ENCODE data around the gene ZDHHC18. TPM values are rescaled to one million over a fixed set of nuclear protein-coding genes. Genes with fewer than 3 reads are reported as not detected.

The ZDHHC18 gene
- polyA plus RNA-seq: 10 to 100 TPM; 14.4 to 15.0 TPM

GRCh38 chr1:26826261-26827105, at the start of gene ZDHHC18:
Gene ZDHHC18, plus strand, starts transcription at chr1:26826688. Its CDS starts 117 bp downstream, at chr1:26826805.
- Histone ChIP-seq H3K9me3 (ENCODE audit: control insufficient read depth in 2 of 2, insufficient read depth in 1 of 2, low read depth in 1 of 2, low read length in 1 of 2) (no peaks in the 10 kb centered on the region), H3K27me3 (ENCODE audit: control insufficient read depth in 1 of 2, insufficient read depth in 2 of 2, low read length in 2 of 2) (no peaks in the 10 kb centered on the region), H3K27ac (ENCODE audit: low read depth in 2 of 2, low read length in 1 of 2) (peak within 1 kb of the TSS; percentile 77 to 95), H3K36me3 (ENCODE audit: control insufficient read depth in 2 of 2, insufficient read depth in 2 of 2, low read length in 1 of 2) (peaks cover 0 to under 1% of the 10 kb centered on the region in 2 donors), H3K4me1 (ENCODE audit: control insufficient read depth in 2 of 2, insufficient read depth in 2 of 2, low read length in 1 of 2) (peaks cover 0 to 19% of the 10 kb centered on the region in 2 donors), H3K4me3 (ENCODE audit: low read depth in 1 of 2, low read length in 2 of 2) (peak within 1 kb of the TSS; percentile 70 to 89)
- WGBS, 2 donors: 1% methylated on average over 54 to 107 of the region's 107 CpGs

- Histone ChIP-seq H3K27me3 (ENCODE audit: control insufficient read depth in 1 of 2, insufficient read depth in 2 of 2, low read length in 2 of 2) (no peaks in the 10 kb centered on the region), H3K36me3 (ENCODE audit: control insufficient read depth in 2 of 2, insufficient read depth in 2 of 2, low read length in 1 of 2) (peaks cover 20 to 36% of the 10 kb centered on the region in 2 donors)
- WGBS, 2 donors: 80 to 84% methylated on average over 11 of the region's 11 CpGs
Measured at GRCh38 chr1:26779098-26779668, 47.3 kb upstream of the ZDHHC18 start.

GRCh38 chr1:26780344-26780957, 46.0 kb upstream of the ZDHHC18 start:
- Histone ChIP-seq H3K36me3 (ENCODE audit: control insufficient read depth in 2 of 2, insufficient read depth in 2 of 2, low read length in 1 of 2) (peaks cover 9 to 24% of the 10 kb centered on the region in 2 donors), H3K9me3 (ENCODE audit: control insufficient read depth in 2 of 2, insufficient read depth in 1 of 2, low read depth in 1 of 2, low read length in 1 of 2) (no peaks in the 10 kb centered on the region), H3K27ac (ENCODE audit: low read depth in 2 of 2, low read length in 1 of 2) (no peak overlapping the region), H3K27me3 (ENCODE audit: control insufficient read depth in 1 of 2, insufficient read depth in 2 of 2, low read length in 2 of 2) (no peaks in the 10 kb centered on the region), H3K4me1 (ENCODE audit: control insufficient read depth in 2 of 2, insufficient read depth in 2 of 2, low read length in 1 of 2) (peaks cover 0 to 3% of the 10 kb centered on the region in 2 donors), H3K4me3 (ENCODE audit: low read depth in 1 of 2, low read length in 2 of 2) (no peak overlapping the region)
- 85 to 86% methylated on average over 21 of the region's 21 CpGs for WGBS, 2 donors

More at GRCh38 chr1:26779098-26779668, 47.3 kb upstream of the ZDHHC18 start:
- Histone ChIP-seq H3K27ac (ENCODE audit: low read depth in 2 of 2, low read length in 1 of 2) (no peak overlapping the region), H3K4me1 (ENCODE audit: control insufficient read depth in 2 of 2, insufficient read depth in 2 of 2, low read length in 1 of 2) (peaks cover 2 to 3% of the 10 kb centered on the region in 2 donors), H3K4me3 (ENCODE audit: low read depth in 1 of 2, low read length in 2 of 2) (no peak overlapping the region), H3K9me3 (ENCODE audit: control insufficient read depth in 2 of 2, insufficient read depth in 1 of 2, low read depth in 1 of 2, low read length in 1 of 2) (no peaks in the 10 kb centered on the region)

GRCh38 chr1:26781206-26781825, 45.2 kb upstream of the ZDHHC18 start:
- H3K27ac ChIP-seq (ENCODE audit: low read depth in 2 of 2, low read length in 1 of 2): no peak overlapping the region
- H3K4me3 ChIP-seq (ENCODE audit: low read depth in 1 of 2, low read length in 2 of 2): no peak overlapping the region
- peaks cover 0 to 3% of the 10 kb centered on the region in 2 donors for H3K4me1 ChIP-seq (ENCODE audit: control insufficient read depth in 2 of 2, insufficient read depth in 2 of 2, low read length in 1 of 2)
- no peaks in the 10 kb centered on the region for H3K9me3 ChIP-seq (ENCODE audit: control insufficient read depth in 2 of 2, insufficient read depth in 1 of 2, low read depth in 1 of 2, low read length in 1 of 2)
- peaks cover 9 to 21% of the 10 kb centered on the region in 2 donors for H3K36me3 ChIP-seq (ENCODE audit: control insufficient read depth in 2 of 2, insufficient read depth in 2 of 2, low read length in 1 of 2)
- 78 to 79% methylated on average over 11 of the region's 11 CpGs for WGBS, 2 donors
- H3K27me3 ChIP-seq (ENCODE audit: control insufficient read depth in 1 of 2, insufficient read depth in 2 of 2, low read length in 2 of 2): no peaks in the 10 kb centered on the region

- Histone ChIP-seq H3K4me1 (ENCODE audit: control insufficient read depth in 2 of 2, insufficient read depth in 2 of 2, low read length in 1 of 2) (peaks cover 0 to 9% of the 10 kb centered on the region in 2 donors), H3K27ac (ENCODE audit: low read depth in 2 of 2, low read length in 1 of 2) (no peak overlapping the region), H3K9me3 (ENCODE audit: control insufficient read depth in 2 of 2, insufficient read depth in 1 of 2, low read depth in 1 of 2, low read length in 1 of 2) (no peaks in the 10 kb centered on the region), H3K27me3 (ENCODE audit: control insufficient read depth in 1 of 2, insufficient read depth in 2 of 2, low read length in 2 of 2) (no peaks in the 10 kb centered on the region), H3K36me3 (ENCODE audit: control insufficient read depth in 2 of 2, insufficient read depth in 2 of 2, low read length in 1 of 2) (peaks cover 9 to 21% of the 10 kb centered on the region in 2 donors), H3K4me3 (ENCODE audit: low read depth in 1 of 2, low read length in 2 of 2) (no peak overlapping the region)
- WGBS, 2 donors: 64 to 76% methylated on average over 3 of the region's 3 CpGs
Measured at GRCh38 chr1:26782521-26783212, 43.8 kb upstream of the ZDHHC18 start.

- Histone ChIP-seq H3K27me3 (ENCODE audit: control insufficient read depth in 1 of 2, insufficient read depth in 2 of 2, low read length in 2 of 2) (no peaks in the 10 kb centered on the region), H3K9me3 (ENCODE audit: control insufficient read depth in 2 of 2, insufficient read depth in 1 of 2, low read depth in 1 of 2, low read length in 1 of 2) (no peaks in the 10 kb centered on the region), H3K4me1 (ENCODE audit: control insufficient read depth in 2 of 2, insufficient read depth in 2 of 2, low read length in 1 of 2) (peaks cover 0 to 9% of the 10 kb centered on the region in 2 donors), H3K36me3 (ENCODE audit: control insufficient read depth in 2 of 2, insufficient read depth in 2 of 2, low read length in 1 of 2) (peaks cover 6 to 17% of the 10 kb centered on the region in 2 donors), H3K27ac (ENCODE audit: low read depth in 2 of 2, low read length in 1 of 2) (peak overlapping the region; percentile 11 to 34), H3K4me3 (ENCODE audit: low read depth in 1 of 2, low read length in 2 of 2) (no peak overlapping the region)
- 67 to 79% methylated on average over 5 of the region's 5 CpGs for WGBS, 2 donors
Measured at GRCh38 chr1:26783646-26784022, 42.9 kb upstream of the ZDHHC18 start.

- Histone ChIP-seq H3K27ac (ENCODE audit: low read depth in 2 of 2, low read length in 1 of 2) (peak overlapping the region; percentile 50 to 70), H3K36me3 (ENCODE audit: control insufficient read depth in 2 of 2, insufficient read depth in 2 of 2, low read length in 1 of 2) (peaks cover 4 to 14% of the 10 kb centered on the region in 2 donors), H3K4me3 (ENCODE audit: low read depth in 1 of 2, low read length in 2 of 2) (no peak overlapping the region), H3K4me1 (ENCODE audit: control insufficient read depth in 2 of 2, insufficient read depth in 2 of 2, low read length in 1 of 2) (peaks cover 0 to 9% of the 10 kb centered on the region in 2 donors), H3K27me3 (ENCODE audit: control insufficient read depth in 1 of 2, insufficient read depth in 2 of 2, low read length in 2 of 2) (no peaks in the 10 kb centered on the region), H3K9me3 (ENCODE audit: control insufficient read depth in 2 of 2, insufficient read depth in 1 of 2, low read depth in 1 of 2, low read length in 1 of 2) (no peaks in the 10 kb centered on the region)
- WGBS, 2 donors: 91 to 95% methylated on average over 2 of the region's 2 CpGs
Measured at GRCh38 chr1:26784023-26784871, 42.2 kb upstream of the ZDHHC18 start.

GRCh38 chr1:26784886-26785285, 41.6 kb upstream of the ZDHHC18 start:
- H3K27me3 ChIP-seq (ENCODE audit: control insufficient read depth in 1 of 2, insufficient read depth in 2 of 2, low read length in 2 of 2): no peaks in the 10 kb centered on the region

More at GRCh38 chr1:26784886-26785285, 41.6 kb upstream of the ZDHHC18 start:
- Histone ChIP-seq H3K27ac (ENCODE audit: low read depth in 2 of 2, low read length in 1 of 2) (peak overlapping the region in 1 of 2 donors; percentile 70), H3K36me3 (ENCODE audit: control insufficient read depth in 2 of 2, insufficient read depth in 2 of 2, low read length in 1 of 2) (peaks cover 0 to 7% of the 10 kb centered on the region in 2 donors), H3K9me3 (ENCODE audit: control insufficient read depth in 2 of 2, insufficient read depth in 1 of 2, low read depth in 1 of 2, low read length in 1 of 2) (no peaks in the 10 kb centered on the region), H3K4me1 (ENCODE audit: control insufficient read depth in 2 of 2, insufficient read depth in 2 of 2, low read length in 1 of 2) (peaks cover 0 to 9% of the 10 kb centered on the region in 2 donors), H3K4me3 (ENCODE audit: low read depth in 1 of 2, low read length in 2 of 2) (no peak overlapping the region)
- 91 to 100% methylated on average over 1 of the region's 1 CpG for WGBS, 2 donors

All from esophagus (tissue), 2 donors.